KOPT-K1 (cell line): ENCODE measurements around the gene YBX2.

Experiments used
- H3K27ac ChIP-seq: fragments of 200-600 bp; sonication (generic); 2 replicates; pipeline ENCODE4 v1.5.1; 2016; ENCODE audit warnings: antibody characterized with exemption, mild to moderate bottlenecking, low read depth, low read length; ENCODE audit not compliant: poor library complexity, severe bottlenecking
- H3K36me3 ChIP-seq: fragments of 200-600 bp; sonication (generic); 2 replicates; pipeline ENCODE4 v1.5.1; 2017; ENCODE audit warnings: antibody characterized with exemption, mild to moderate bottlenecking, low read length, moderate library complexity; ENCODE audit not compliant: insufficient read depth
- H3K9me3 ChIP-seq: fragments of 200-600 bp; sonication (generic); 2 replicates; pipeline ENCODE4 v1.5.1; 2017; ENCODE audit warnings: antibody characterized with exemption, low read length, mild to moderate bottlenecking; ENCODE audit not compliant: insufficient read depth, poor library complexity, severe bottlenecking

The YBX2 gene

DNA sequence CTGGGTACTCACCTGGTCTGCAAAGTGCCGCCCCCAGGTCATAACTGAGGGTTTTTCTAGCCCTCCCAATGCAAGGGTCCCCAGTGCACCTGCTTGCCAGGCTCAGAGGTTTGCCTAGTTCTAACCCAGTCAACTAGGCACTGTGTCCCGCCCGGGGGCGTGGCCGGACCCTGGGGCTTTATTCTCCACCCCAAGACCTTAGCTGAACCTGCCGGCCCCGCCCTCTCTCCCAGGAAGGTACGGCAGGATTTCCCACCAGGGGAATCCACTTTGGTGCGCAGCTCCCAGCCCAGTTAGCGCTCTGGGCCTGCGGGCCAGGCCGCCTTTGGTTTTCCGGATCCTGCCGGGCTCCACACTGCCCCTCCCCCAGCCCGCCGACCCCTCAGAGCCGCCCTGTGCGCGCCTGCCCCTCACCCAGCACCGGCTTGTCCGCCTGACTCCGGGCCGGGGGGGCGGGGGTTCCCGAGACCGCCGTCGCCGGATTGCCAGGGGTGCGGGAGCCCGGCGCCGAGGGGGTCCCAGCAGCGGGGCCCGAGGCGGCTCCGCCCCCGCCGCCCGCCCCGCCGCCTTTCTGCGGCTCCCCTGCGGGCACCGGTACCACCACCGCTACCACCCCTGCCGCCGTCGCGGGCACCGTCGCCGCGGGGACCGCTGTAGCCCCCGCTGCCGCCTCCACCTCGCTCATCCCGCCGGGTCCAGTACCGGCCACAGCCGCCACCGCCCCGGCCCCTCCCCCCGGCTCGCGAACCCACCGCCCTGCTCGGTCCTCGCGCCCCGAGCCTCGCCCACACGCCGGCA lies 424 bp downstream of the YBX2 start:
- H3K27ac ChIP-seq = no peak overlapping the region
- H3K9me3 ChIP-seq = no peaks in the 10 kb centered on the region
- H3K36me3 ChIP-seq = no peaks in the 10 kb centered on the region

DNA sequence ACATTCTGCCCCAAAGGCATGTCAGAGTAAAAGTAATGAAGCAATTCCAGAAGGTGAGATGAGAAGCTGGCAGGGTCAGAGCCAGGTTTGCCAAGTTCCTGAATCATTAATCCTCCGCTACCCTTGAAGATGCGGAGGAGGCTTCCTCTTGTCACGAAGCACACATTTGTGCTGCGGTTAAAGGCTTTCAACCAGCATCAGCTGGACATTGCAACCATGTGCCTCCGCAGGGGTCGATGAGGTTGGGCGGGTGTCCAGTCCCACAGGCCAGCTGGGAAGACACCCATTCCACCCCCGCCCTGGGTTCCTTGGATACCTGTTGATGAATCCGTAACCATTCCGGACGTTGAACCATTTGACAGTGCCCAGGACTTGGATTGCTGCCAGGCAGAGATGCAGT lies 1.3 kb downstream of the YBX2 start:
- Histone ChIP-seq H3K27ac (no peak overlapping the region), H3K9me3 (no peaks in the 10 kb centered on the region), H3K36me3 (no peaks in the 10 kb centered on the region)

DNA sequence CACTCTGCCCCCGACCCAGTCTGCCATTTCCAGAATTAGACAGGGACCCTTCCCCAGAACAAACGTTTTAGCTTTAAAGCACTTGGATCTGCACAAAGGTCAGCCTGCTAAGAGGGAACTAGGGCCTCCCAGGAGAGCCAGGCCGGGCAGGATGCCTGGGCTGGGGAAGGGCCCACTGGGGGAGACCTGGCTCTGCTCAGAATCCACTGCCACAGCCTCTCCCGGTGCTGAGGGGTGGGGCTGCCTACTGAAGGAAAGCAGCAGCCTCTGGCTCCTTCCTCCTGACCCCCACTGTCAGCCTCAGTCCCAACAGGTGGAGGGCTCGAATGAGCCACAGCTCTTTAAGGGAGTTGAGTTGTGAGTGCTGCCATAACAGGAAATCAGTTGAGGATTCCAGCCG lies 1.7 kb downstream of the YBX2 start:
- H3K36me3 ChIP-seq = no peaks in the 10 kb centered on the region
- no peak overlapping the region for H3K27ac ChIP-seq
- no peaks in the 10 kb centered on the region for H3K9me3 ChIP-seq

DNA sequence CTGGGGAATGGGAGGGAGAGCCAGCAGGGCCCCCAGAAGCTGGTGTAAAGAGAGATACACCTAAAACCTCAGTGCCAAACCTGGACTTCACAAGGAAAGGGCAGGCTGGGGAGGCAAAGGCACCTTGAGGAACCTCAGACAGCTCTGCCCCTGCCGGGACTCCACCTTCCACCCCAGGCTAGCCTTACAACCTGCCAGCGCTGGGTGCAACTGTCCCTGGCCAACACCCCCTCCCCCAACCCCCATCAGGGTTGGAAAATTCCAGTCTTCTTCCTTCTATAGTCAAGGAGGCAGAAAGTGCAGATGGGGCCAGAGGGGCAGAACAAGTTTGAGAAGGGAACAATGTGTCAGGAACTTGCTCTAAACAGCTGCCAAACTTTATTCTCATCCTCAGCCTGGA lies 2.2 kb downstream of the YBX2 start:
- Histone ChIP-seq H3K27ac (no peak overlapping the region), H3K36me3 (no peaks in the 10 kb centered on the region), H3K9me3 (no peaks in the 10 kb centered on the region)

DNA sequence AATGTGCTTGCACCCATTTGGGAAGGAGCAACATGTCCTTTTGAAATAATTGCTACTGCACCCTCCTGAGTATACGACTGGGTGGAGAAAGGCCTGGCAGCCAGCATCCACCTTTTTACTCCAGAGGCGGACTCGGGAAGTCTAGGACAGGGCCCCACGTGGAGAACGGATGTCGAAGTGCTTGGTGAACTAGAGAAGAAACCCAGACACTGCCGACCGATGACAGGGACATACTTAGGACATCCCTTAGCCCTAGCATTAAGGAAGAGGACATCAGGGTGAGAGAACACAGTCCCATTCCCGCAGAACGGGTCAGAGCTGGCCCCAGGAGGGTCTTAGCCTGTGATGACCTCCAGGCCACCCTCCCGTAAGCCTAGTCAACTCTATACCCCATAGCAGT lies 3.8 kb downstream of the YBX2 start:
- H3K36me3 ChIP-seq = no peaks in the 10 kb centered on the region
- no peaks in the 10 kb centered on the region for H3K9me3 ChIP-seq
- no peak overlapping the region for H3K27ac ChIP-seq

DNA sequence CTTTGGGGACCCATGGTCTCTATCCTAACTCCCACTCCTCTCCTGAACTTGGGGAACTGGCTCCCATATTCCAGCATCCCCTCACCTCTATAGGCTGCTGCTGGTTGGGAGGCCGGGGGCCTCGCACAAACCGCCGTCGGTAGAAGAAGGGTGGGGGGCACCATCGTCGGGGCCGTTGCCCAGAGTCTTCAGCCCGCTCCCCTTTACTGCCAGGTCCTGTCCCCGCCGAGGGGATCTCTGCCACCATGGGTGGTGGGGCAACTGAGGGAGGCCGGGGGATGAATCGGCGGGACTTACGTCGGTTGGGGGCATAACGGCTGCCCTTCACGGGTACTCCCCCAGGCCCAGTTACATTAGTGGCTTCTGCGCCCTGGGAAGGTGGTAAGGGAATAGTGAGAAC lies 4.3 kb downstream of the YBX2 start:
- Histone ChIP-seq H3K9me3 (no peaks in the 10 kb centered on the region), H3K36me3 (no peaks in the 10 kb centered on the region), H3K27ac (no peak overlapping the region)

DNA sequence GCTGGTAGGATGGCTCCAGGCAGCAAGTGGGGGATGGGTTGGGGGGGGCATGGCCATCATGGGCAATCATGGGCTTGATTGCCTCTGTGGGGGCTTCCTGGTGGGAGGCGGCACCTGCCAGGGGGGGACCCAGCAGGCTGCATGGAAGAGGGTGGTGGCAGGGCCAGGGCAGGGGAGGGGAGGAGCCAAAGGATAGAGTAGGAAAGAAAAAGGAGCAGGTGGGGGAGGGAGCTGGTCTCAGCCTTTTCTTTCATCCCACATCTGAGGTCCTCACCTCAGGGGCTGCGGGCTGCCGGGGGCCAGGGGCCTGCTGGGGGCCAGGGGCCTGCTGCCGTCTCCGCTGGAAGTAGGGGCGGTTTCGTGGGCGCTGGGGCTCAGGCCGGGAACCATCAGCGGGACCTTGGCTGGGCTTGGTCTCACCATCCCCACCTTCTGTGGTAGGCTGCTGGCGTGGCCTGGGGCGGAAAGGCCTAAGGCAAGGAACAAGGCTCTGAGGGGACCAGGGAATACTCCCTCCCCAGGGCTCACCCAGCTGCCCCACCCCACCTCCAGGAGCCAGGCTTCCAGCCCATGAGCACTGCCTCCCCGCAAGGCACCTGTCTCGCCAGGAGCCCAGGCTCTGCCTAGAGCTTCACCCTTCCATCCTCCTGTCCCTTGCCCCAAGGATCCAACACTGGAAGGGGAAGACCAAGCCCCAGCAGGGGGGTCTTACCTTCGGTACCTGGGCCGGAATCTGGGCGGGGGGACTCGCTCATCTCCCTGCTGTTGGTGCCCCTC lies 5.0 kb downstream of the YBX2 start:
- H3K9me3 ChIP-seq = no peaks in the 10 kb centered on the region
- no peaks in the 10 kb centered on the region for H3K36me3 ChIP-seq
- H3K27ac ChIP-seq = no peak overlapping the region

DNA sequence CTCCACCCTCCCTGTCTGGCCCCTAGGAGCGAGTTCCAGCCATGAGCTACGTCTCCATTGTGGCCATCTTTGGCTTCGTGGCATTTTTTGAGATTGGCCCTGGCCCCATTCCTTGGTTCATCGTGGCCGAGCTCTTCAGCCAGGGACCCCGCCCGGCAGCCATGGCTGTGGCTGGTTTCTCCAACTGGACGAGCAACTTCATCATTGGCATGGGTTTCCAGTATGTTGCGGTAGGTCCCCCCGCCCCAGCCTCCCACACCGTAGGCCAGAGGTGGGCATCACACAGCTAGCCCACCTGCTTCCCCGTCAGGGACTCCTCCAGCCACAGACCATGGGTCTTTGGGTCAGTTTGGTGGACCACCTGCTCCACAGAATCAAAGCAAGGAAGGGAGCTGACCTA lies 8.8 kb downstream of the YBX2 start:
- no peaks in the 10 kb centered on the region for H3K36me3 ChIP-seq
- H3K9me3 ChIP-seq = no peaks in the 10 kb centered on the region

DNA sequence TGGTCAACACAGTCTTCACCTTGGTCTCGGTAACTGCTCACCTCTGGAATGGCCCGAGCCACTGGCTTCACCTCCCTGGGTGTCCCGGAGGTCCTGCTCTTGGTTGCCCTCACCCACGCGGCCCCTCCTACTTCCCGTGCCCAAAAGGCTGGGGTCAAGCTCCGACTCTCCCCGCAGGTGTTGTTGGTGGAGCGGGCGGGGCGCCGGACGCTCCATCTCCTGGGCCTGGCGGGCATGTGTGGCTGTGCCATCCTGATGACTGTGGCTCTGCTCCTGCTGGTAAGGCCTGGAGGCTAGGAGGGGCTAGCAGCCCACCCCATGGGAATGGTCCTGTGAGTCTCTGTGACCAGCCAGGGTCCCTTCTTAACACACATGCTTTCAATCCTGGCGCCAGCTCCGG lies 9.5 kb downstream of the YBX2 start:
- no peak overlapping the region for H3K27ac ChIP-seq
- H3K9me3 ChIP-seq = no peaks in the 10 kb centered on the region
- no peaks in the 10 kb centered on the region for H3K36me3 ChIP-seq

More for the DNA sequence above, 8.8 kb downstream of the YBX2 start:
- no peak overlapping the region for H3K27ac ChIP-seq

DNA sequence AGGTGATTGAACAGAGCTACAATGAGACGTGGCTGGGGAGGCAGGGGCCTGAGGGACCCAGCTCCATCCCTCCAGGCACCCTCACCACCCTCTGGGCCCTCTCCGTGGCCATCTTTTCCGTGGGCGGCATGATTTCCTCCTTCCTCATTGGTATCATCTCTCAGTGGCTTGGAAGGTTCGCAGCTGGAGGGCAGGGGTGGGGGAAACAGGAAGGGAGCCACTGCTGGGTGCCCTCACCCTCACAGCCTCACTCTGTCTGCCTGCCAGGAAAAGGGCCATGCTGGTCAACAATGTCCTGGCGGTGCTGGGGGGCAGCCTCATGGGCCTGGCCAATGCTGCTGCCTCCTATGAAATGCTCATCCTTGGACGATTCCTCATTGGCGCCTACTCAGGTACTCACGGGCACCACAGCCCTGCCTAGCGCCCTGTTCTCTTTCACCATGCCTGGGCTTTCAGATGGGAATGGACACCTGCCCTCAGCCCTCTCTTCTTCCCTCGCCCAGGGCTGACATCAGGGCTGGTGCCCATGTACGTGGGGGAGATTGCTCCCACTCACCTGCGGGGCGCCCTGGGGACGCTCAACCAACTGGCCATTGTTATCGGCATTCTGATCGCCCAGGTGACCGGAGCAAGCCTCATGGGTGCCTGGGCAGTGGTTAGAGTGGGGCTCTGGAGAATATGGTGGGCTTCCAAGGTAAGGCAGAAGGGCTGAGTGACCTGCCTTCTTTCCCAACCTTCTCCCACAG lies 10.8 kb downstream of the YBX2 start:
- H3K27ac ChIP-seq = no peak overlapping the region
- H3K9me3 ChIP-seq = no peaks in the 10 kb centered on the region
- no peaks in the 10 kb centered on the region for H3K36me3 ChIP-seq

DNA sequence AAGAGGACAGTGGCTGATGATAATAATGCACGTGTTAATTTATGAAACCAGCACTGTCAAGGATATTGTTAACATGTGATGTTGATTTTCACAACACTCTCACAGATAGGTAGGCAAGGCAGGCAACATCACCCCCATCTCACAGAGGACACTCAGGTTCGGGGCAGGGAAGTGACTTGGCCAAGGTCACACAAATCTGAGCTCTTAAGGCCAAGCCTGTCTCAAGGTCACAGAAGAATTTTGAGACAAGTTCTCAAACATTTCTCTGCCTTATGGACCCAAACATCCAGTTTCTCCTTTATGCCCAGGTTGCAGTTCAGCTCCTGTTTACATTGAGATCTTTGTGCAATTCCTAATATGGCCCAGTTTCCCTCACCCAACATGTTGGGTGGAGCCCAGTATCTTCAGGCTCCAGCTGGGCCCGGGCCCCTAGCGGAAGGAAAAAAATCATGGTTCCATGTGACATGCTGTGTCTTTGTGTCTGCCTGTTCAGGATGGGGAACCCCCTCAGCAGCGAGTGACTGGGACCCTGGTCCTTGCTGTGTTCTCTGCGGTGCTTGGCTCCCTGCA lies 11.6 kb downstream of the YBX2 start:
- Histone ChIP-seq H3K27ac (no peak overlapping the region), H3K36me3 (no peaks in the 10 kb centered on the region), H3K9me3 (no peaks in the 10 kb centered on the region)

DNA sequence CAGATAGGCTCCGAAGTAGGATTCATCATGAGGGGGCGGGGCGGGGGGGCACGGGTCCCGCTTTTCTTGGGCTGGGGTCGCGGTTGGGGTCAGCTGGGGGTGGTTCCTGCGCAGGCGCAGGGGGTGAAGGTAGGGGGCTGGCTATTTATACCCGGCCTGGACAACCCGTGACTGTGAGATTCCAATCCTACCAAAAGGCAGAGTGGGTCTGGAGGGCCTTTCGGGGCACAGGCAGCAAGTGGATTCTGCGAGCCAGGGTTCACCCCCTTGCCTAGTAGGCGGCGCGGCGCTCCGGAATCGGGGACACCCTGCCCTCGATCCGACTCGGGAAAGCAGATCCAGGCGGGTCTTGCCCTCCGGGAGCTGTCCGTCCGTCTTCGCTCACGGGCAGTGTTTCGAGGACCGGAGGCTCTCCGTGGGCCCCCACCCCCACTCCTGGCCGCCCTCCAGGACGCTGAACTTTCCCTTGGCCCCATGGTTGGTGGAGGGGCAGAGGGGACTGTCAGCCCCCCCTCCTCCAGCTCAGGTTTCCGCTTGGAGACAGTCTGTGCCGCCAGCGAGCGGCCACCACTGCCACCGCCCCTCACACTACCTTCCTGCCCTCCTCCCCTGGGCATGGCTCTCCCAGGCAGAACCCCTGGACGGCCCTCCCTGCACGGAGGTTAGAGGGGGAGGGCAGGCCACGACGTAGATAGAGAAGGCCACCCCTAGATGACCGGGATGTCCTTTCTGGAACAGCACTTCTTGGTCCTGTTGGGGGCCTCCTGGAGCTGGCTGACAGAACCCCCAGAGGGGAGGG lies 12.3 kb downstream of the YBX2 start:
- Histone ChIP-seq H3K27ac (no peak overlapping the region), H3K9me3 (no peaks in the 10 kb centered on the region), H3K36me3 (no peaks in the 10 kb centered on the region)

DNA sequence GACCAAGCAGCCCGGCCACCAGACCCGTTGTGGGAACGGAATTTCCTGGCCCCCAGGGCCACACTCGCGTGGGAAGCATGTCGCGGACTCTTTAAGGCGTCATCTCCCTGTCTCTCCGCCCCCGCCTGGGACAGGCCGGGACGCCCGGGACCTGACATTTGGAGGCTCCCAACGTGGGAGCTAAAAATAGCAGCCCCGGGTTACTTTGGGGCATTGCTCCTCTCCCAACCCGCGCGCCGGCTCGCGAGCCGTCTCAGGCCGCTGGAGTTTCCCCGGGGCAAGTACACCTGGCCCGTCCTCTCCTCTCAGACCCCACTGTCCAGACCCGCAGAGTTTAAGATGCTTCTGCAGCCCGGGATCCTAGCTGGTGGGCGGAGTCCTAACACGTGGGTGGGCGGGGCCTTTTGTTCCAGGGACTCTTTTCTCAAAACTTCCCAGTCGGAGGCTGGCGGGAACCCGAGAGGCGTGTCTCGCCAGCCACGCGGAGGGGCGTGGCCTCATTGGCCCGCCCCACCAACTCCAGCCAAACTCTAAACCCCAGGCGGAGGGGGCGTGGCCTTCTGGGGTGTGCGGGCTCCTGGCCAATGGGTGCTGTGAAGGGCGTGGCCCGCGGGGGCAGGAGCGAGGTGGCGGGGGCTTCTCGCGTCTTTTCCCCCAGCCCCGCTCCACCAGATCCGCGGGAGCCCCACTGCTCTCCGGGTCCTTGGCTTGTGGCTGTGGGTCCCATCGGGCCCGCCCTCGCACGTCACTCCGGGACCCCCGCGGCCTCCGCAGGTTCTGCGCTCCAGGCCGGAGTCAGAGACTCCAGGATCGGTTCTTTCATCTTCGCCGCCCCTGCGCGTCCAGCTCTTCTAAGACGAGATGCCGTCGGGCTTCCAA lies 13.1 kb downstream of the YBX2 start, which contains the start of gene SLC2A4:
TSS of gene SLC2A4 (plus strand) at position 645 of the 879 bp plus-strand sequence. CDS start at position 862, 217 bp downstream.
- Histone ChIP-seq H3K36me3 (no peaks in the 10 kb centered on the region), H3K9me3 (no peaks in the 10 kb centered on the region), H3K27ac (no peak within 1 kb of the TSS)
